Activated T-cell treated with anti-CD3 and anti-CD28 coated beads for 24 hours (primary cell): ENCODE measurements around the gene RGSL1.

ENCODE experiments used
- DNase-seq: peaks from one replicate; pipeline ENCODE4 v3.0.0-alpha.2; 2020; ENCODE audit warnings: low read depth

RGSL1 gene

DNA sequence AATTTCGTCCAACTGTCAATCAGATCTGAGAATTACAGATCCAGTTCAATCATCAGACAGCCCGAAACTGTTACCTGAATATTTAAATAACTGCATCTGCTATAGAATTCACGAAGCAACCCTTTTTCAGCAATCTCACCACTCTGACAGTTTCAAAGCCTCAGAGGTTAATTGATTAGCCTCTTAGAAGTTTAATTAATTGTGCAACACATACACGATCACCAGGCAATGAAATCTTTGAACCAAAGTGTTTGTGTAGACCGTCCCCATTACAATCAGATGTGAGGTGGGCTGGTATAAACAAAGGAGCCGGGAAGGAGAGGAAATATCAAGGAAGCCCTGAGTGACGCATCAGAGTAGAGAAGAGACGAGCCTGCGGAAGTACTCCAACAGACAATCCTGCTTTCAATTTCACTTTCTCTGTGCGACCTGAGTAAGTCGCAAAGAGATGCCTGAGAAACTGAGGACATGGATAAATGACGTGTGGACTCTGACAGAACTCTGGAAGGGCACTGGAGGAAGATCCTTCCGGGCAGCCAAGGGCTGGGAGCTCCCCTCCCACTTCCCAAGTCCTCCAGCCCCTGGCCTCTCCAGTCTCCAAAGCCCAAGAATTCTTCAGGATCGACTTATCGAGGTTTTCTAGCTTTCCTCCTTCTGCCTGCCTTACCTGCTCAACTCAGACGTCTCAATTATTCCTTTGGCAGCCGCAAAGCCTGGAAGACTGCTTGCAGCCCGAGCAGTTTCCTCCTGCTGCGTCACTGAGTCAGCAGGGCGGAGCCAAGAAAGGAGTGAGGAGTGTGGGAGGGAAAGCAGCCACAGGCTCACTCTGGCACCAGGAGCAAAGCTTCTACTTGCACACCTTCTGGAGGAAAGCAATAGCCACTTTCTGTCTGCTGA is 138.8 kb downstream of the RGSL1 start, which contains the start of gene RNASEL:
RNASEL (minus strand) TSS at position 757 of the 897 bp plus-strand sequence. CDS start 2,450 bp downstream, outside the sequence.
- peak; percentile 45 for DNase-seq

DNA sequence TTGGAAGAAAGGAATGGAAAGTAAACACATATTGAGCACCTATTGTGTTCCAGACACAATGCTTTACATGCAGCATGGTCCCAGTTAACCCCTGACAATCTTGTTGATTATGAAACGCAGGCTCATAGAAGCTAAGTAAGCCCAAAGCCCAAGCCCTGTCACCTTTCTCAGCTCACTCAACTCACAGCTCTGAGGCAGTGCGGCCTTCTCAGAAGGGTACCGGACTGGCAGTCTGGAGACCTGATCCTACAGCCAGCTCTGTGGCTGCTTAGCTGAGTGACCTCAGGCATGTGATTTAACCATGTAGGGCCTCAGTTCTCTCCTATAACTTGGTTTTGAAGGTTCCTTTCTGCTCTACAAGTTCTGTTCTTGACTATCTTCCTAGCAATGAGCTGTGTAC is 139.6 kb downstream of the RGSL1 start:
- DNase-seq: no peak

DNA sequence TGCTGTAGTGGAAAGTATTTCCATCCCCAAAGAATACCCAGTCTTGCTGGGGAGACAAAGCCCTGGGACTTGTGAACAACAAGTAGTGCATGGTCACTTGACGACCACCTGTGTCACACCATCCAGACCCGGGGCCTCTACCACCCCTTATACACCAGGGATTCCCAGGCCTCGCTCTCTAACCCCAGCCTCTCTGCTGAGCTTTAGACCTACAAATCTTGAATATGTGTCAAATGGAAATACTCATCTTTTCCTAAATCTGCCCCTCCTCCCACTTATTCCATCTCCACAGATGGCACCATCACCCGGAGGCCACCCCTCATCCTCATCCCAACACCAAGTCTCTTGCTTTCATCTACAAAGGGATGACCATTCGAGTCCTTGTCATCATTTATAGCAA is 140.0 kb downstream of the RGSL1 start:
- DNase-seq: no peak

DNA sequence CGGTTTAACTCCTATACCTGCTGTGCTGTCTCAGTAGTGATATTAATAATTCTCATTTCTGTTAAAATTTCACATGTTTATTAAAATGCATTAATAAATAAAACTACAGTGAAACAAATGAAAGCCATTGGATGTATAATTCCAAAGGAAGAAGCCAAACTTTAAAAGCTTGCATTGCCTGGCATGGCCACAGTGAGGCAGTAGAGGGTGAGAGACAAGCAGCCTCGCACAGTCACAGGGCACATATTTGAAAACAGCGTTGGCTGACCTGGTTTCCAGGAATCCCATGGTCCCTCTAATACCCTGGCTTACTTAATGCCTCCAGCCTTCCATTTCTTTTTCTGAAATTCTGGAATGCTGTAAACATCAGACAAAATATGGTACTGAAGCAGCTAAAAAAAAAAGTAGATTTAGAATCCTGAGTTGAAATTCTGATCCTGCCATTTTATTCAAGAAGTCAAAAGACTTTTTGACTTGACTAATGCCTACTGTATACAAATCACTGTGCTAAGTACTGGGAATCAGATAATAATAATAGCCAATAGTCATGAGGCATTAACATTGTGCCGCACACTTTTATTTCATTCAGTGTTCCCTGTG is 145.8 kb downstream of the RGSL1 start:
- DNase-seq: peak; percentile 54

DNA sequence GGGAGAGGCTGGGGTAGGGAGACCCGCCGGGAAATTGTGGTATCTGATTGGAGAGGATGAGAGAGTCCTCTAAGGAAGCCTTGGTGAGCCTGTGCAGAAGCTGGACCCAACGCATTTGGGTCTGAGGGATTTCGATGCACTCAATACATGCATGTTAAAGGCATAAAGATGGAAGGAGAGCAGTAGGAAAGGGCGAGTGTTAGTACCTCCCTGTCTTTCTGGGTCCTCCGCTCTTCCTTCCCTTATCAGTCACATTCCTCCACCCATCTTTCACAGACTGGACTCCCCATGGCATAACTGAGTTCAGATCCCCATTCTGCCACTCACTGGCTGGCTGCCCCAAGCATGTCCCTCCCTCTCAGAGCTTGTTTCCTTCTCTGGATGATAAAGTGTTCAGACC is 147.0 kb downstream of the RGSL1 start:
- no peak for DNase-seq

DNA sequence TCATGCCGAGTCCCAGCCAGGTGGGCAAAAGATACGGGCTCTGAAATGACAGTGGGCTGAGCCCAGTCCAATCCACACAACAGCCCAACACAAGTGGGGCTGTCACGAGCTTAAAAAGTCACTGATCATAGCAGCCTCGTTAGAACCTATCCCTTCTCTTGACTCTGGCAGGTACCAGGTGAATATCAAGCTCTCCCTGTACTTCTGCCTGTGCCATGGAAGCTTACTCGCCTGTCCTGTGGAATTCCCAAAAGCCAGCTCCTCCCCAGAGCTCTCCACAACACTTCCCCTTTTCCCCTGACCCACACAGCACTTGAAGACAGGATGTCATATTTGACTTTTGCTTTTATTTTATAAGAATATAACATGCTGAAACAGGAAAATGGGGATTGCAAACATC is 148.3 kb downstream of the RGSL1 start:
- no peak for DNase-seq

DNA sequence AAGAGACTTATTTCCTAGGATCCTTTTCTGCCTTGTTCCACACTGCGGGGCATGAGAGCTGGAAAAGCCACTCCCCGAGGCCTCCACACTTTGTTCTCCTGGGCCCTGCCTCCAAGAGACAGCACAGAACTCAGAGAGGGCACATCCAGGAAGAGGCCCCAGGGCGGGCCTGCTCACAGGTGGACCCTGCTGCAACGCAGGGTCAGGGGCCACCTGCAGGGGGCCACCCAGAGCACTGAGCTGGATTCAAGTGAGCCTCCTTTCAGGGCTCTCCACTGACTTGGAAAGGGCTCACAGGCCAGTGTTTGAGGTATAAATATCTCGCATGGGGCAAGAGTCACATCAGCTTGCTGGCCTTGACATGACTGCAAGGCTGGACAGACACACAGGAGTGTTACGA is 149.4 kb downstream of the RGSL1 start:
- DNase-seq: no peak

DNA sequence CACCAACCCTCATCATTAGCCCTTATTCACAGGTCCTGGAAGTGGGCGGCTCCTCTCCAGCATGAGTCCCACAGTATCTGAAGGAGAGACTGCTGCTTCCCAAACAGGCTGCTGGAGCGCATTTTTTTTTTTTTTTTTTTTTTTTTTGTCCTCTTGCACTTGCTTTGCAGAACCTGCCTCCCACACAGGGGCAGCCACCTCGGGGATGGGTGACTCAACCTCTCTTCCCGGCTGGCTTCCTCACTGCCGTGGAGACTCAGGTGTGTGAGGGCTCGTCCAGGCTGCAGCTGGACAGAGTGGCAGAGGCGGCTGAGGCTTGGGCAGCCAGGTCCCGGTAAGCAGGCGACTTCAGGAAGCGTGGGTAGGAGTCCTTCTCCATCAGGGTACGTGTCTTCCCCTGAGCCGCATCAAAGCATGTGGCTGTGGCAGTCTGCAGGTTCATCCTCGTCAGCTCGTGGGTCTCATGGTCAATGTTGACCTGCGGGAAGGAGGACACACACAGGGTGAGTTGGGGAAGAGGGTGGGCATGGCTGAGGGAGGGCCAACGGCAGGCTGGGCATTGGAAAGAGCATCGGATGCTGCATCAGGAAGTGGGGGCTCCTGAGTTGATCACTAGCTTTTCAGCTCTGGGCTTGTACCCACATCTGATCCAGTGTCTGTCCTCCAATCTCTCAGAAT is 150.2 kb downstream of the RGSL1 start:
- no peak for DNase-seq

DNA sequence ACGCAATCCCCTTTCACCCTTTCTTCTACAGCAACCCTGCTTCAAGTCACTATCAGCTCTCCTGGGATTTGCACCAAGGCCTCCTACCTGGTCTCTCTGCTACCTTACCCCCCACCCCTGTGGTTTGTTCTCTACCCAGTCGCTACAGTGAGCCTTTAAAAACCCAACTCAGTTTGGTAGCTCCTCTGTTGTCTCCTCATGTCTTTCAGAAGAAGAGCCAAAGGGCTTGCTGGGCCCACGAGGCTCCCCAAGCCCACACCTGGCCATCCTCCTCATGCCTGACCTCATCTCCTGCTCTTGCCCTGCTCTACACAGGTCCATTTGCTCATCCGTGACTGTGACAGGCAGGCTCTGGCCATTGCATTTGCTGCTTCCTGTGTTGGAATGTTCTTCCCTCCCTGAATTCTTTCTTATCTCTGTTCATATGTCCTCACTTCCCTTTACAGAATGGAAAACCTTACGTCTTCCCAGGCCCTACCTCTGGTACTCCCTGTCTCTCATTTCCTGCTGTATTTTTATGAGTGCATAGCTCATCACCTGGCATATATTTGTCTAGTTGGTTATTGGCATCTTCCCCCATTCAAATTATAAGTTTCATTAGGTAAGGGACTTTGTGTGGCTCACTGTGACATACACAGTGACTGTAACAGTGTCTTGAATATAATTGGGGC is 150.9 kb downstream of the RGSL1 start:
- no peak for DNase-seq

DNA sequence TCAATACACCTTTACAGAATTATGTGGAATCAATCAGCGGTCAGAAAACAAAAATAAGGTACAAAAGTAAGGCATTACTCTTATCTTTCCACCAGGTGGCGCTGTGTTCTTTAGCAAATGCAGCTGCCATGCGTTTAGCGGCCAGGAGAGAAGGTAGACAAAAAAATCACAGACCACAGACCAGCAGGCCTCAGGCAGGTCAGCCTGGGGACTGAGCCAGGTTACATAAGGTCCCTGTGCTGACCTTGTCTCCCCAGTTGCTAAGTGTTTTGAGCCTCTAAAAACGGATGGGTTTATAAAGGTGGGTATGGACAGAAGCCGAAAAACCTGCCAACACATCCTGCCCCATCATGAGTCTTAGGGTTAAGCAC is 151.5 kb downstream of the RGSL1 start:
- DNase-seq: peak; percentile 61

DNA sequence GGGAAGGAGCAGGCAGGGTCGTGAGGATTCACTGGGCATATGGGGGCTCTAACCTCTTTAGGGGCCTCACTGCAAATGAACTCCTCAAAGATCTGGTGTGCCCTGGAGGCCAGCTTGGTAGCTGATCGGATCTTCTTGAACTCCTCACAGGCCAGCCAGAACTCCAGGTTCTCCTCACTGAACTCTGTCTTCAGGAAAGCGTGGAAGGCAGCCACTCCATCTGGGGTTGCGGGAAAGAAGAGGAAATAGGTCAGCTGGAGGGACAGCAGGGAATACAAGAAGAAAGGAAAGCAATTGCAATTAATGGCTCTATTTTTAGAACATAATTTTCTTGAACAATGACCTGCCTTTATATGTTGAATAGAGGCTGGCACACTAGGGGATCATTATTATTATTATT is 152.0 kb downstream of the RGSL1 start:
- DNase-seq: no peak

DNA sequence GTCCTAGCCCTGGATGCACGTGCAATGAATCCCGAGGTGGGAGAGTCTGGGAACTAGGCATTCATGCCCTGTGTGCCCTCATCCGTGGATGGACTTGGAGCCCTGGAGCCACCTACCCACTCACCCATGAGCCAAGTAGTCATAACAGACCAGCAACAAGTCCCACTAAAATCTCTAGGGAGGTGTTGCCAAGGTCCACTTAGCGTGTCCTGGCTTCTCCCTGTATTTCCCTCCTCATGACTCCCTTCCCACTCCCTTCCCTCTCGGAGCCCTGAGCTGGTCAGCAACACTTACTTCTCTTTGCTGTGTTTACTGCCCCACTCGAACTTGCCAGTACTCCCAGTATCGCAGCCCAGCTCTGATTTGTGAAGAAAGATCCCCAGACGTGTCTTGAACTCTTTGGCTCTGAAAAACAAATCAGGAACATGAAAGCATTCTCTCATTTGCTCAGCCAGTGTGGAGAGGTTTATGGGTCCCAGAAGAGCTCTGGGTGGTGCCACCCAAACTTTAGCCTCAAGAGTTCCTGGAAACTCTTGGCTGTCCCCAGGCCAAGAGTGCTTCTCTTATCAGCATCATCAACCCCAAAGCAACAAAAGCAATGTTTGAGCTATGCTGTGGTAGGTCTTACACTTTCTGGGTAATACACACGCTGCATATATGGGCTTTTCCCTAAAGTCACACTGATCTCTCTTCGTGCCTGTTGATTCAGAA is 153.1 kb downstream of the RGSL1 start:
- no peak for DNase-seq

DNA sequence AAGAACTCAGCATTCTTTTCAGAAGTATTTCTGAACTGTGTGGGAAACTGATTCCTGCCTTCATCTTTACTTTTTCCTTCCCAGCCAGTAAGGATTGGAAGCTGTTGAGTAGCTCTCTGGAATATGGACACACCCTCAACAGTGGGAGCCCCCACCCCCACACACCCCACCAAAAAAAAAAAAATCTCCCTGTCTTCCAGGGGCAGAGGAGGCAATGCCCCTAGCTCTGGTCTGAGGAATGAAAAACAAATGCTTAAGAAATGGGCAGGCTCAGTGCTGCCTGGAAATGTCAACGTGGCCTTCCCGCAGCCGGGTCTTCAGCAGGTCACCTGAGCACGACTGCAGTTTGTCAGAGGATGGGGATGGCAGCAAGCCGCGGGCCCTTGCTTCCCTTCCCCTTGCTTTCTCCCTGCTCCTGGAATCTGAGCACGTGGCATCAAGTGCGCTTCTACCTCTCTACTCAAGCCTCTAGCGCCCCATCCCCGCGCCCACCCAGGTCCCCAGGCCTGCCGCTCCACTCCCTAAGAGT is 153.8 kb downstream of the RGSL1 start:
- DNase-seq: no peak

DNA sequence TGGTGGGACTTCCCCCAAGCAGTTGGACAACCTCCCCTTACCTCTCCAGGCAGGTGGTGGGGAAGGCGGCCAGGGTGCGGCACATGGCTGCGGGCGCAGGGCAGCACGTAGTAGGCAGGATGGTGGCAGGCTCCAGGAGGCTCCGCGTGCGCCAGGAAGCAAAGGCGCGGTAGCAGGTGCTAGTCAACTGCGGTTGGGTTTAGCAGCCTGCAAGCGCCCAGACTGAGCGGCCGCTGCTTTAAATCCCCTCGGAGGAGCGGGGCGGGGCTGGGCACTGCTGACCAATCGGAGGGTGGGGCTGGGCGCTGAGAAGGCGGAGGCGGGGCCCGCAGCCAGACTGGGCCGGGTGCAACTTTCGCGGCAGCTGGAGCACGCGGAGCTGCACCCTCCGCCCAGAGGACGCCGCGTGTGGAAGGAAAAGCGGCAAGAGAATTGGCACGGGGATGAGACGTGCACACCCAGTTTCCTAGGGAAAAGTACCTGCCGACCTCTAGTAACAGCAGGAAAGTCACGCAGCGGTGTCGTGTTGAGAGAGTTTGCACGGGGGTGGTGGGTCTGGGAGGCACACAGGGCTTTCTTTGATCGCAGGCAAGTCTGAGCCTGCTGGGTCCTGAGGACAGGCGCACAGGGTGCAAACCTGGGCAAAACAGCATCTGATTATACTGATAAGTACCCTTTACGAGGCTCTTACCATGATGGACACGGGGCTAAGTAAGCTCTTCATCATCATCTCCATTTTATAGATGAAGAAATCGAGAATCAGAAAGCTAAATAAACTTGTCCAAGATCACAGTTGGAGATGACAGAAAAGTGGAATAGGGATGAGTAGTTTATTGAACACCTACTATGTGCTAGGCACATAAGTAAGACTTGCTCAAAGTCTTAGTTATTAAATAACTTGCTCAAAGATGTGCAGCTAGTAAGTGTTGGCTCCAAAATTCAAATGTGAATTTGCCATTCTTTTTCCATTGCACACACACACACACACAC is 154.5 kb downstream of the RGSL1 start, which contains the start of gene RGS16:
RGS16 (minus strand) TSS at position 215 of the 990 bp plus-strand sequence; CDS start at position 85, 130 bp downstream.
- DNase-seq: peak; percentile 90

DNA sequence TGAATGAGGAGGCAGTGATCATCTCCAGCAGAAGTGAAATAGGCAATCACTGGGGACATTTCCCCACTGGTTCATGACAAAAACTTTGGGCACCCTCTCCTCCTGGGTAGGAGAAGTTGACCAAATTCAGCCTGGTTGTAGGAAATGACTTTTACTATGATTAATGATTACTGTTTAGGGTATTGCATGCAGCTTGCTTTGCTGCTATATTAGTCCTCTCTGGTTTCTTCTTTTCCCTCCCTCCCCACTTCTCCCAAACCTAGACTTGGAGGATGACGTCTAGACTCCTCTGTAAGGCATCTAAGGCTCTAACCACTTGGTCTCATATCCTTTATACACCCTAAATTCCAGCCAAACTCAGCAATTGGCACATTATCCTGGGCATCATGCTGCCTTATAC is 157.6 kb downstream of the RGSL1 start:
- DNase-seq: no peak

DNA sequence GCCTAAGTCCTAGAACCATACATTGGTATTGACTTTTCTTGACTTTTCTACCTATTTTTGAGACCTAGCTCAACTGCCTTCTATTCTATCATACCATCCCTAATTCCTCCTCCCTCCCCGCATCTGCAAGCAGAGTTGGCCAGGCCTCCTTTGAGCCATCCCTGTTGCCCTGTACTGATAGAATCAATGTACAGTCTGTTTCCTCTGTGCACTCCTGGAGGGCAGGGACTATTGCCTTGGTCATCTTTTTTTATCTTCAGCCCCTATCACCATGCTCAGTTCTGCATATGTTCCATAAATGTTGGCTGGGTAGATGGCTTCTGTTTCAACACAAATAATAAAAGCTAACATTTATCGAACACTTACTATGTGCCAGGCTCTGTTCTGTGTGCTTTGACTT is 158.3 kb downstream of the RGSL1 start:
- DNase-seq: no peak

DNA sequence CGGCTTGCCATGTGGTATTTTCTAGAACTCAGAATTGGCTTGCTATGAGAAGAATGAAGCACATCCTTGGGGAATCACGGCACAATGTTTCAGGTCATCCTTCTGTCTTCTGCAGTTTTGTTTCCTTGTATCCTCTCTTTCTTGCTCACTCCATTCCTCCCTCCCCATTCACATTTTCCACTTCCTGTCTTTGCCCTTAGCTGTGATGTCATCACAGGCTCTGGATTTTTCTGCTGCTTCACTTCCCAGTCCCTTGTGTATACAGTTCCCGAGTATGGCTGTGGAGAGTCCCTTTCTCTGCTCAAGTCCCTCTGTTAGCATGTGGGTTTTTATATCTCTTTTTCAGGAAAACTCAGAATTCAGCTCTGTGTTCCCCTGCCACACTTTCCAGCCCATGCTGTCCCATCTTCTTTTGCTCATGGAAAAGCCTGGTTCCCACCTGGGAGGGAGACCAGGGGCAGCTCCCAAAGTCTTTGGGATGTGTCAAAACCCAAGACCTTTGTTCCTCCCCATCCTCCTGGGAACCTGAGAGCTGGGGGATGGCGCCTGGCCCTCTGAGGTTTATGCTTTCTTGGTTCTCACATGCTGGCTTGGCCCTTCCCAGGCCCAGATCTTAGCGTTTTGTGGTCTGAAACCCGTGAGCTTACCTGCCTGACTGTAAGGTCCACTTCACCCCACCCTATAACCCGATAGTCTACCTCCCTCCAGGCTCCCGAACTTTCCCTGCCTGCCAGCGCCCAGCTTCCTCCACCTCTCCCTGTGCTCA is 159.1 kb downstream of the RGSL1 start:
- no peak for DNase-seq
